Limb (tissue), 2 donors: Measurements from ENCODE around the gene KCNE1.

Experiments used
- DNase-seq, 2 donors: peaks; one replicate each; pipeline ENCODE4 v3.0.0-alpha.2; 2016; ENCODE audit errors: extremely low spot score in 2 of 2

Gene KCNE1

GRCh38 chr21:34536311-34536710, 24.3 kb upstream of the KCNE1 start:
- DNase-seq = no peak

GRCh38 chr21:34535886-34536285, 23.9 kb upstream of the KCNE1 start:
- no peak for DNase-seq

- DNase-seq = no peak
These were observed 22.5 kb upstream of the KCNE1 start for GRCh38 chr21:34534522-34534921.

GRCh38 chr21:34533938-34534337, 21.9 kb upstream of the KCNE1 start:
- no peak for DNase-seq

- DNase-seq = no peak
These were observed 19.4 kb upstream of the KCNE1 start for GRCh38 chr21:34531399-34531798.

GRCh38 chr21:34530261-34530660, 18.3 kb upstream of the KCNE1 start:
- no peak for DNase-seq

- no peak for DNase-seq
These were observed 16.1 kb upstream of the KCNE1 start for GRCh38 chr21:34528131-34528561.

- DNase-seq = peak; percentile 77 to 92
These were observed 14.7 kb upstream of the KCNE1 start for GRCh38 chr21:34526618-34527290.

- DNase-seq = no peak
These were observed 14.2 kb upstream of the KCNE1 start for GRCh38 chr21:34526241-34526617.

- DNase-seq = no peak
These were observed 12.9 kb upstream of the KCNE1 start for GRCh38 chr21:34524646-34525601.

GRCh38 chr21:34523019-34523555, 11.1 kb upstream of the KCNE1 start:
- DNase-seq = no peak

- DNase-seq = no peak
These were observed 10.3 kb upstream of the KCNE1 start for GRCh38 chr21:34522284-34522683.

- DNase-seq = no peak
These were observed 9.6 kb upstream of the KCNE1 start for GRCh38 chr21:34521561-34521960.

- DNase-seq = no peak
These were observed 8.9 kb upstream of the KCNE1 start for GRCh38 chr21:34520764-34521508.

GRCh38 chr21:34520281-34520680, 8.3 kb upstream of the KCNE1 start:
- DNase-seq = no peak

- DNase-seq = no peak
These were observed 7.7 kb upstream of the KCNE1 start for GRCh38 chr21:34519694-34520093.

- no peak for DNase-seq
These were observed 7.0 kb upstream of the KCNE1 start for GRCh38 chr21:34519016-34519415.

- no peak for DNase-seq
These were observed 6.3 kb upstream of the KCNE1 start for GRCh38 chr21:34518301-34518700.

- DNase-seq = no peak
These were observed 5.7 kb upstream of the KCNE1 start for GRCh38 chr21:34517491-34518245.

- no peak for DNase-seq
These were observed 5.0 kb upstream of the KCNE1 start for GRCh38 chr21:34517039-34517438.

GRCh38 chr21:34514576-34515115, 2.6 kb upstream of the KCNE1 start:
- no peak for DNase-seq
